ENCODE measurements around the gene PODNL1. TPM values are rescaled to one million over a fixed set of nuclear protein-coding genes. Genes with fewer than 3 reads are reported as not detected.

The PODNL1 gene
- total RNA-seq, 1 donor from 2014 or later: not detected

- H3K9me3 Mint-ChIP-seq (ENCODE audit: low read depth): no peaks in the 10 kb centered on the region
- peaks cover 6% of the 10 kb centered on the region for H3K4me1 Mint-ChIP-seq (ENCODE audit: low read depth)
- TF ChIP-seq, protein P1, sequence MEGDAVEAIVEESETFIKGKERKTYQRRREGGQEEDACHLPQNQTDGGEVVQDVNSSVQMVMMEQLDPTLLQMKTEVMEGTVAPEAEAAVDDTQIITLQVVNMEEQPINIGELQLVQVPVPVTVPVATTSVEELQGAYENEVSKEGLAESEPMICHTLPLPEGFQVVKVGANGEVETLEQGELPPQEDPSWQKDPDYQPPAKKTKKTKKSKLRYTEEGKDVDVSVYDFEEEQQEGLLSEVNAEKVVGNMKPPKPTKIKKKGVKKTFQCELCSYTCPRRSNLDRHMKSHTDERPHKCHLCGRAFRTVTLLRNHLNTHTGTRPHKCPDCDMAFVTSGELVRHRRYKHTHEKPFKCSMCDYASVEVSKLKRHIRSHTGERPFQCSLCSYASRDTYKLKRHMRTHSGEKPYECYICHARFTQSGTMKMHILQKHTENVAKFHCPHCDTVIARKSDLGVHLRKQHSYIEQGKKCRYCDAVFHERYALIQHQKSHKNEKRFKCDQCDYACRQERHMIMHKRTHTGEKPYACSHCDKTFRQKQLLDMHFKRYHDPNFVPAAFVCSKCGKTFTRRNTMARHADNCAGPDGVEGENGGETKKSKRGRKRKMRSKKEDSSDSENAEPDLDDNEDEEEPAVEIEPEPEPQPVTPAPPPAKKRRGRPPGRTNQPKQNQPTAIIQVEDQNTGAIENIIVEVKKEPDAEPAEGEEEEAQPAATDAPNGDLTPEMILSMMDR (IDR thresholded peaks at IDR 0.05; ENCODE audit: unreplicated experiment): no peak
- H3K36me3 Mint-ChIP-seq (ENCODE audit: insufficient read depth): peaks cover 10% of the 10 kb centered on the region
- H3K4me3 Mint-ChIP-seq (ENCODE audit: low read depth): no peak overlapping the region
- H3K27me3 Mint-ChIP-seq: no peaks in the 10 kb centered on the region
- no peak overlapping the region for H3K27ac Mint-ChIP-seq
- no peak for DNase-seq (ENCODE audit: low spot score, unreplicated experiment)
These were observed 46.9 kb upstream of the PODNL1 start for GRCh38 chr19:13984875-13985741.

- TF ChIP-seq, protein P1 (IDR thresholded peaks at IDR 0.05; ENCODE audit: unreplicated experiment): no peak
- no peak for DNase-seq (ENCODE audit: low spot score, unreplicated experiment)
- H3K4me1 Mint-ChIP-seq (ENCODE audit: low read depth): peaks cover 4% of the 10 kb centered on the region
- H3K36me3 Mint-ChIP-seq (ENCODE audit: insufficient read depth): peaks cover 5% of the 10 kb centered on the region
- H3K4me3 Mint-ChIP-seq (ENCODE audit: low read depth): no peak overlapping the region
- no peaks in the 10 kb centered on the region for H3K27me3 Mint-ChIP-seq
- no peak overlapping the region for H3K27ac Mint-ChIP-seq
- H3K9me3 Mint-ChIP-seq (ENCODE audit: low read depth): no peaks in the 10 kb centered on the region
These were observed 46.0 kb upstream of the PODNL1 start for GRCh38 chr19:13984186-13984585.

- H3K27me3 Mint-ChIP-seq: no peaks in the 10 kb centered on the region
- no peaks in the 10 kb centered on the region for H3K9me3 Mint-ChIP-seq (ENCODE audit: low read depth)
- H3K27ac Mint-ChIP-seq: no peak overlapping the region
- H3K4me3 Mint-ChIP-seq (ENCODE audit: low read depth): no peak overlapping the region
- TF ChIP-seq, protein P1 (IDR thresholded peaks at IDR 0.05; ENCODE audit: unreplicated experiment): no peak
- no peaks in the 10 kb centered on the region for H3K36me3 Mint-ChIP-seq (ENCODE audit: insufficient read depth)
- DNase-seq (ENCODE audit: low spot score, unreplicated experiment): no peak
- H3K4me1 Mint-ChIP-seq (ENCODE audit: low read depth): no peaks in the 10 kb centered on the region
These were observed 45.1 kb upstream of the PODNL1 start for GRCh38 chr19:13983213-13983889.

GRCh38 chr19:13982773-13983172 is 44.6 kb upstream of the PODNL1 start:
- H3K4me3 Mint-ChIP-seq (ENCODE audit: low read depth): no peak overlapping the region
- no peaks in the 10 kb centered on the region for H3K9me3 Mint-ChIP-seq (ENCODE audit: low read depth)
- DNase-seq (ENCODE audit: low spot score, unreplicated experiment): no peak
- H3K36me3 Mint-ChIP-seq (ENCODE audit: insufficient read depth): no peaks in the 10 kb centered on the region
- H3K27ac Mint-ChIP-seq: peak overlapping the region; percentile 64
- no peaks in the 10 kb centered on the region for H3K4me1 Mint-ChIP-seq (ENCODE audit: low read depth)
- no peaks in the 10 kb centered on the region for H3K27me3 Mint-ChIP-seq
- TF ChIP-seq, protein P1 (IDR thresholded peaks at IDR 0.05; ENCODE audit: unreplicated experiment): no peak

DNA sequence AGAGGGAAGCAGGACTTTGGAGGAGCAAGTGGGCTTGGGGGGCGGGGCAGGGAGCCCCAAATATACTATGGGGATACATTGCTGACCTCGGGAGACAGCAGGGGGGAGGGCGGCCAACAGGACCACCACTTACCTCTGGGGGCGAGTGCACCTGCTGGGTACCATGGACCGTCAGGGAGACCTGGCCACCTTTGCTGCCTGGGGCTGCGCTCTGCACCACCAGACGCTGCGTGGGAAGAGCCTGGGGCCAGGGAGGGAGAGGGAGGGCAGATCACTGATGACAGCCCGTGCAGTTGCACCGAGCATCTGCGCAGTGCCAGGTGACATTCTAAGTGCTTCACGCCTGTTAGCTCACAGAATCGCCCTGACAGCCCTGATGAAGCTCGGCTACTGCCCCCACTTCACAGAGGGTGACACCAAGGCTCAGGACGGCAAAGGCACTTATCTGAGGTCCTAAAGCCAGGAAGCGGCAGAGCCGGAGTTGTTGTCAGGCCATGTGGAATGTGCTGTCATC is 43.8 kb upstream of the PODNL1 start:
- no peaks in the 10 kb centered on the region for H3K27me3 Mint-ChIP-seq
- no peaks in the 10 kb centered on the region for H3K9me3 Mint-ChIP-seq (ENCODE audit: low read depth)
- H3K27ac Mint-ChIP-seq: no peak overlapping the region
- TF ChIP-seq, protein P1 (IDR thresholded peaks at IDR 0.05; ENCODE audit: unreplicated experiment): no peak
- no peaks in the 10 kb centered on the region for H3K36me3 Mint-ChIP-seq (ENCODE audit: insufficient read depth)
- no peak overlapping the region for H3K4me3 Mint-ChIP-seq (ENCODE audit: low read depth)
- no peaks in the 10 kb centered on the region for H3K4me1 Mint-ChIP-seq (ENCODE audit: low read depth)
- no peak for DNase-seq (ENCODE audit: low spot score, unreplicated experiment)
